ENCODE data around the gene LEFTY1. TPM values are rescaled to one million over a fixed set of nuclear protein-coding genes. Genes with fewer than 3 reads are reported as not detected.

The LEFTY1 gene
- total and polyA plus RNA-seq, 2 of the 4 experiments (the other 2 are of a cell fraction): not detected

- Histone ChIP-seq H3K27ac (ENCODE audit: insufficient read depth, low read length) (no peak overlapping the region), H2AFZ (replicated peaks; ENCODE audit: low read length, poor library complexity) (no peak overlapping the region), H3K4me3 (ENCODE audit: insufficient read depth, low read depth, low read length) (no peak overlapping the region), H3K4ac (ENCODE audit: low read depth, low read length) (no peak overlapping the region), H3K14ac (replicated peaks; ENCODE audit: low read depth, low read length) (no peak overlapping the region), H2BK5ac (ENCODE audit: low read depth, low read length, poor library complexity, severe bottlenecking) (no peak overlapping the region), H2AK5ac (ENCODE audit: low read depth, low read length) (no peak overlapping the region), H2AK9ac (replicated peaks; ENCODE audit: low read depth, low read length, poor library complexity) (no peak overlapping the region), H4K8ac (ENCODE audit: low read depth in 2 of 2, low read length in 2 of 2) (no peak overlapping the region), H3K9me1 (ENCODE audit: insufficient read depth, low read length) (no peaks in the 10 kb centered on the region), H3K4me1 (ENCODE audit: control insufficient read depth, insufficient read depth, low read length) (peaks cover 4% of the 10 kb centered on the region), H4K20me1 (ENCODE audit: insufficient read depth, low read length) (no peaks in the 10 kb centered on the region), H3K9ac (ENCODE audit: low read depth, low read length) (no peak overlapping the region), H3K18ac (ENCODE audit: low read depth, low read length) (no peak overlapping the region), H3K23ac (ENCODE audit: low read depth, low read length) (no peak overlapping the region), H4K91ac (ENCODE audit: insufficient read depth, low read depth, low read length) (no peak overlapping the region), H3K9me3 (ENCODE audit: control insufficient read depth, insufficient read depth, low read length) (no peaks in the 10 kb centered on the region), H3K4me2 (ENCODE audit: low read depth, low read length) (no peak overlapping the region), H2BK20ac (ENCODE audit: low read depth, low read length) (no peak overlapping the region), H2BK120ac (ENCODE audit: low read depth, low read length) (no peak overlapping the region), H2BK15ac (ENCODE audit: low read depth, low read length) (no peak overlapping the region), H4K5ac (ENCODE audit: low read depth, low read length) (no peak overlapping the region), H3K79me1 (ENCODE audit: low read depth in 1 of 2, low read length in 2 of 2) (no peaks in the 10 kb centered on the region), H3K36me3 (ENCODE audit: control insufficient read depth, insufficient read depth, low read length) (no peaks in the 10 kb centered on the region), H3K56ac (ENCODE audit: extremely low read depth, insufficient read depth, low read length) (no peak overlapping the region), H3K27me3 (ENCODE audit: control insufficient read depth, insufficient read depth, low read length) (no peaks in the 10 kb centered on the region)
- WGBS, 2 experiments (ENCODE audit: extremely low coverage in 2 of 2, insufficient read length in 1 of 2): 100% methylated on average over 1 of the region's 6 CpGs; no CpG with 5 or more reads in 1 of the 2 experiments
- DNase-seq (no peak), ATAC-seq (ENCODE audit: low read depth) (no peak)
- in situ Hi-C loops (cut with MboI; ENCODE audit: low sequenced_read_pairs): no loop called here
- TF ChIP-seq CEBPB (IDR thresholded peaks at IDR 0.05; ENCODE audit: low read depth, low read length) (no peak), NFE2L2 (IDR thresholded peaks at IDR 0.05; ENCODE audit: low read depth, low read length) (no peak), USF2 (IDR thresholded peaks at IDR 0.05; ENCODE audit: low read depth, low read length) (no peak), BHLHE40 (IDR thresholded peaks at IDR 0.05; ENCODE audit: low read depth, low read length) (no peak), MAZ (IDR thresholded peaks at IDR 0.05; ENCODE audit: borderline replicate concordance, low read depth, low read length) (no peak), FOS (IDR thresholded peaks at IDR 0.05; ENCODE audit: low read depth, low read length) (no peak), RAD21 (IDR thresholded peaks at IDR 0.05; ENCODE audit: low read length) (no peak), MXI1 (IDR thresholded peaks at IDR 0.05; ENCODE audit: borderline replicate concordance, low read depth, low read length) (no peak), SMC3 (IDR thresholded peaks at IDR 0.05; ENCODE audit: low read depth, low read length) (no peak), MAFK (IDR thresholded peaks at IDR 0.05; ENCODE audit: low read depth, low read length) (no peak), RCOR1 (IDR thresholded peaks at IDR 0.05; ENCODE audit: insufficient replicate concordance, low read length) (no peak), RFX5 (IDR thresholded peaks at IDR 0.05; ENCODE audit: low read depth, low read length) (no peak), CHD1 (IDR thresholded peaks at IDR 0.05; ENCODE audit: low read depth, low read length) (no peak), ELK1 (IDR thresholded peaks at IDR 0.05; ENCODE audit: borderline replicate concordance, low read depth, low read length) (no peak), CTCF (conservative IDR thresholded peaks at IDR 0.05; ENCODE audit: low read depth, low read length) (no peak), POLR2A (IDR thresholded peaks at IDR 0.05; ENCODE audit: low read depth, low read length) (no peak)
- CTCF ChIA-PET: no interaction called here
- POLR2A ChIA-PET (ENCODE audit: unreplicated experiment): no interaction called here
- BruUV-seq (replicated peaks): no TSS peak
- dilution Hi-C loops (cut with HindIII; ENCODE audit: low sequenced_read_pairs, unreplicated experiment): no loop called here
- intact Hi-C loops (cut with micrococcal nuclease): no loop called here
These were observed 3.4 kb upstream of the LEFTY1 start for GRCh38 chr1:225892307-225892706.
